Body of pancreas (tissue), 4 donors: ENCODE measurements around the gene KRT38. TPM values are rescaled to one million over a fixed set of nuclear protein-coding genes. Genes with fewer than 3 reads are reported as not detected.

Source experiments
- ATAC-seq: fragments of 150-250 bp; one replicate; pipeline ENCODE4 v1.9.1; 2016
- DNase-seq, 4 donors: peaks; one replicate each; pipeline ENCODE4 v3.0.0-alpha.2; 2019
- H3K27ac ChIP-seq, 4 donors: fragments of 200-600 bp; sonication (generic); 1 replicate in 3 of 4; 2 replicates in 1 of 4; pipeline versions ENCODE4 v1.5.1 to v1.6.1; 2016 to 2019; ENCODE audit warnings: mild to moderate bottlenecking in 1 of 4, mixed read lengths in 1 of 4, moderate library complexity in 1 of 4
- H3K27me3 ChIP-seq, 2 donors: fragments of 200-600 bp; sonication (generic); one replicate each; pipeline ENCODE4 v1.6.0; 2016; ENCODE audit warnings: mild to moderate bottlenecking in 1 of 2
- H3K36me3 ChIP-seq, 2 donors: fragments of 200-600 bp; sonication (generic); replicated peaks in 1 of 2; 2 replicates each; pipeline ENCODE4 v1.5.1; 2016; ENCODE audit warnings: low read depth in 2 of 2; ENCODE audit not compliant: insufficient read depth in 1 of 2
- H3K4me1 ChIP-seq: fragments of 200-600 bp; sonication (generic); one replicate; pipeline ENCODE4 v1.6.0; 2016
- H3K4me3 ChIP-seq, 2 donors: fragments of 200-600 bp; sonication (generic); 1 replicate in 1 of 2; 2 replicates in 1 of 2; pipeline ENCODE4 v1.5.1; 2016 to 2019
- H3K9me3 ChIP-seq, 3 donors: fragments of 200-600 bp; sonication (generic); 1 replicate in 2 of 3; 2 replicates in 1 of 3; pipeline ENCODE4 v1.5.1; 2016
- CTCF ChIP-seq, 7 experiments: fragments of 450-650 bp in 4 of 7; fragments of 200-600 bp in 3 of 7; sonication (generic) in 3 of 7; IDR thresholded peaks; one replicate each; pipeline ENCODE4 v1.5.1; 2016 to 2019; ENCODE audit warnings: antibody characterized with exemption in 7 of 7
- POLR2A ChIP-seq, 3 donors: fragments of 450-650 bp; IDR thresholded peaks; one replicate each; pipeline ENCODE4 v1.6.1; 2016; ENCODE audit warnings: antibody characterized with exemption in 3 of 3, mild to moderate bottlenecking in 2 of 3
- WGBS, 2 donors: methylation state at CpG; one replicate each; pipeline ENCODE4 v1.1.5; 2017; 5-methylcytosine and 5-hydroxymethylcytosine counted together
- intact Hi-C: fragments of 100-400 bp; cut with DNase I; formaldehyde crosslinking; loops from one replicate; pipeline ENCODE4 v1.15.1; 2023
- total RNA-seq, 2 donors: library from RNA; depleted of rRNA; stranded (reverse); fragments of >200 nt; gene quantifications; one replicate each; pipeline ENCODE4 v1.1.0, GENCODE V29; 2016

The KRT38 gene
- total RNA-seq, 2 donors from 2014 or later, result not detected

GRCh38 chr17:41480581-41480980, 39.8 kb upstream of the KRT38 start:
- no peak for TF ChIP-seq POLR2A (IDR thresholded peaks at IDR 0.05)
- no peak for TF ChIP-seq CTCF (IDR thresholded peaks at IDR 0.05)
- WGBS, 2 donors, result 90 to 100% methylated on average over 1 to 9 of the region's 10 CpGs
- ATAC-seq (no peak), DNase-seq (no peak)
- Histone ChIP-seq H3K27ac (no peak overlapping the region), H3K4me3 (no peak overlapping the region), H3K36me3 (no peaks in the 10 kb centered on the region), H3K9me3 (no peaks in the 10 kb centered on the region), H3K27me3 (no peaks in the 10 kb centered on the region), H3K4me1 (no peaks in the 10 kb centered on the region)
- intact Hi-C loops, result no loop called here

- H3K27ac ChIP-seq, result no peak overlapping the region
- H3K4me1 ChIP-seq, result no peaks in the 10 kb centered on the region
- TF ChIP-seq POLR2A (IDR thresholded peaks at IDR 0.05) (no peak), CTCF (IDR thresholded peaks at IDR 0.05) (no peak)
- WGBS, 2 donors, result 38 to 42% methylated on average over 2 of the region's 2 CpGs
- no peak for ATAC-seq
- H3K9me3 ChIP-seq, result no peaks in the 10 kb centered on the region
- H3K27me3 ChIP-seq, result no peaks in the 10 kb centered on the region
- no peak for DNase-seq
- intact Hi-C loops, result no loop called here
- H3K36me3 ChIP-seq, result no peaks in the 10 kb centered on the region
- no peak overlapping the region for H3K4me3 ChIP-seq
These were observed 39.4 kb upstream of the KRT38 start for GRCh38 chr17:41480136-41480535.

GRCh38 chr17:41478237-41478636, 37.5 kb upstream of the KRT38 start:
- intact Hi-C loops, result no loop called here
- WGBS, 2 donors, result 60 to 75% methylated on average over 1 to 8 of the region's 8 CpGs

GRCh38 chr17:41476866-41477815, 36.4 kb upstream of the KRT38 start:
- H3K4me3 ChIP-seq, result no peak overlapping the region
- H3K4me1 ChIP-seq, result no peaks in the 10 kb centered on the region
- ATAC-seq (no peak), DNase-seq (no peak)
- no peaks in the 10 kb centered on the region for H3K27me3 ChIP-seq
- whole genome bisulfite sequencing, 2 donors, result 82 to 84% methylated on average over 14 to 22 of the region's 22 CpGs
- H3K27ac ChIP-seq, result no peak overlapping the region
- H3K36me3 ChIP-seq, result no peaks in the 10 kb centered on the region
- intact Hi-C loops, result no loop called here
- H3K9me3 ChIP-seq, result no peaks in the 10 kb centered on the region
- TF ChIP-seq POLR2A (IDR thresholded peaks at IDR 0.05) (no peak), CTCF (IDR thresholded peaks at IDR 0.05) (no peak)

More at GRCh38 chr17:41478237-41478636, 37.5 kb upstream of the KRT38 start:
- Histone ChIP-seq H3K27me3 (no peaks in the 10 kb centered on the region), H3K4me1 (no peaks in the 10 kb centered on the region), H3K9me3 (no peaks in the 10 kb centered on the region), H3K27ac (no peak overlapping the region), H3K4me3 (no peak overlapping the region), H3K36me3 (no peaks in the 10 kb centered on the region)
- ATAC-seq (no peak), DNase-seq (no peak)
- TF ChIP-seq POLR2A (IDR thresholded peaks at IDR 0.05), result no peak
- TF ChIP-seq CTCF (IDR thresholded peaks at IDR 0.05), result no peak
